ENCODE data around the gene NTRK3. TPM values are rescaled to one million over a fixed set of nuclear protein-coding genes. Genes with fewer than 3 reads are reported as not detected.

The NTRK3 gene
- total RNA-seq, 6 experiments from 2014 or later = 0.02 TPM; not detected in 5

DNA sequence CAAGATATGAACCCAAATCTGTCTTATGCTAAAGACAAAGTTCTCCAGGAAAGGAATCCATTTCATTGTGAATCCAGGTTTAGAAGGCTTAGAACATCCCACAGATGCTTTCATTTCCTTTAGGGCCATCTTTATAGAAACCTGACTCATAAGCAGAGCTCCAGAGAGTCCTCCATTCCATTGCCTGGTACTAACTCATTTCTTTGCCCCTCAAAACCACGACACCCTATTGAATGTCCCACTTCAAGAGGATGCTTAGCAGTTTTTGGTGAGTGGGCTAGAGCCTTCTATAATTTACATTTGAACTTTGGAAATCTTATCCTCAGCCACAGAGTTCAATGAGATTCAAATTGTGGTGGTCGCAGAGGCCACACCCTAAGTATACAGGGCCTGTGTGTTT lies 325.0 kb downstream of the NTRK3 start:
- TF ChIP-seq, protein P1, sequence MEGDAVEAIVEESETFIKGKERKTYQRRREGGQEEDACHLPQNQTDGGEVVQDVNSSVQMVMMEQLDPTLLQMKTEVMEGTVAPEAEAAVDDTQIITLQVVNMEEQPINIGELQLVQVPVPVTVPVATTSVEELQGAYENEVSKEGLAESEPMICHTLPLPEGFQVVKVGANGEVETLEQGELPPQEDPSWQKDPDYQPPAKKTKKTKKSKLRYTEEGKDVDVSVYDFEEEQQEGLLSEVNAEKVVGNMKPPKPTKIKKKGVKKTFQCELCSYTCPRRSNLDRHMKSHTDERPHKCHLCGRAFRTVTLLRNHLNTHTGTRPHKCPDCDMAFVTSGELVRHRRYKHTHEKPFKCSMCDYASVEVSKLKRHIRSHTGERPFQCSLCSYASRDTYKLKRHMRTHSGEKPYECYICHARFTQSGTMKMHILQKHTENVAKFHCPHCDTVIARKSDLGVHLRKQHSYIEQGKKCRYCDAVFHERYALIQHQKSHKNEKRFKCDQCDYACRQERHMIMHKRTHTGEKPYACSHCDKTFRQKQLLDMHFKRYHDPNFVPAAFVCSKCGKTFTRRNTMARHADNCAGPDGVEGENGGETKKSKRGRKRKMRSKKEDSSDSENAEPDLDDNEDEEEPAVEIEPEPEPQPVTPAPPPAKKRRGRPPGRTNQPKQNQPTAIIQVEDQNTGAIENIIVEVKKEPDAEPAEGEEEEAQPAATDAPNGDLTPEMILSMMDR (IDR thresholded peaks at IDR 0.05) = no peak
- Mint-ChIP-seq H3K27me3 (ENCODE audit: insufficient read depth) (no peaks in the 10 kb centered on the region; the same call in 1 of the 2 replicates), H3K27ac (no peak overlapping the region), H3K9me3 (no peaks in the 10 kb centered on the region), H3K4me1 (ENCODE audit: low read depth) (no peaks in the 10 kb centered on the region), H3K36me3 (ENCODE audit: low read depth) (no peaks in the 10 kb centered on the region), H3K4me3 (no peak overlapping the region)
- no peak for DNase-seq

DNA sequence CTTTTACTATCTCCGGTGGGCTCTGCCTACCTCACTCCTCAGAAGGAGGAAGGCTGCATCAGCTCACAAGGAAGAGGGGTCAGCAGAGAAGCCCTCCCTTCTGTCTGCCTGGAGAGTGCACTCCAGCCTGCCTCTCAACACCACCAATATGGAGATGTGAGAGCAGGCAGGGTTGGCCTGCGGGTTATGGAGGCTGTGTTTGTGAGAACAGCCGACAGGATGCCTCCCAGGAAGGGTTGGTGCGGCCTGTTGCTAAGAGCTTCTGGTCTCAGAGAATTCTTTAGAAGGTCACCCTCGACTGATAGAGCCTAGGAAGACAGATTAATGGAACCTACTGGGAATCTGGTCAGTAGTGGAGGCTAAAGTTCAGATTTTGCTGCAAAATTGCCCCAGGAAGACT lies 326.1 kb downstream of the NTRK3 start:
- Mint-ChIP-seq H3K27me3 (ENCODE audit: insufficient read depth) (no peaks in the 10 kb centered on the region; the same call in 1 of the 2 replicates), H3K36me3 (ENCODE audit: low read depth) (no peaks in the 10 kb centered on the region), H3K4me1 (ENCODE audit: low read depth) (no peaks in the 10 kb centered on the region), H3K27ac (no peak overlapping the region), H3K4me3 (no peak overlapping the region), H3K9me3 (no peaks in the 10 kb centered on the region)
- TF ChIP-seq, protein P1 (IDR thresholded peaks at IDR 0.05) = no peak
- DNase-seq = no peak

DNA sequence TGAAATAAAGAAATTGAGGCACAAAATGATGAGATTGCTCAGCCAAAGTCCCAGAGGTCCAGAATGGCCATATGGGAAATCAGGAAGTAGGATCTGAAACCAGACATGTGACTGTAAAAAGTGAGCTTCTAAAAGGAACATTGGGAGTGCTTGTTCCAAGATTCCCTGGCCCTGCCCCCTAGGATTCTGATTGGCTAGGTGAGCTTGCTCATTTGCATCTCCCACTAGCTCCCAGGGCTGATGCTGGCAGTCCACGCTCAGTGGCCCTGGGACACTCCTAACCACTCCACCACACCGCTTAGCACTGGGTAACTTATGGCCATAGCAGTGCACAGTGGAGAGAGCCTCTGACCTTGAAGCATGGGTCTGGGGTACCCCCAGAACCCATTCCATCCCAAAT lies 326.7 kb downstream of the NTRK3 start:
- Mint-ChIP-seq H3K9me3 (no peaks in the 10 kb centered on the region), H3K4me3 (no peak overlapping the region), H3K27ac (no peak overlapping the region), H3K36me3 (ENCODE audit: low read depth) (no peaks in the 10 kb centered on the region), H3K27me3 (ENCODE audit: insufficient read depth) (no peaks in the 10 kb centered on the region; the same call in 1 of the 2 replicates), H3K4me1 (ENCODE audit: low read depth) (no peaks in the 10 kb centered on the region)
- TF ChIP-seq, protein P1 (IDR thresholded peaks at IDR 0.05) = no peak
- no peak for DNase-seq

DNA sequence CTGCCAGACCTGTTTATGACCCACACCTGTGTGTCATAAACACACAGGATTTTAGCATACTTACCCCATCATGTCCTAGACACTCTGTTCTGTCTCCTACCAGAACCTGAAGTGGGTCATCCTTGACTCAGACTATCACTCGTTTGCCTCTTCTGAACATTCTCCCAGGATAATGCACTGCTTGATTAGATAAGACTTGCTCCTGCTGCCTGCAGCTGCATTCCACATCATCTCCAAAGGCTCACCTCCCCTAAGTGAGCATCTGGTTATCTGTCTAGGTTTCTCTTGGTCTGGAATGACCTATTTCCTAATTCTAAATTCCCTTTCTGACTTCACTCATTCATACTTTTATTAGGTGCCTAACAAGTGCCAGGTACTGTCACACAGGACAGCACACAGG lies 332.1 kb downstream of the NTRK3 start:
- no peaks in the 10 kb centered on the region for H3K36me3 Mint-ChIP-seq (ENCODE audit: low read depth)

DNA sequence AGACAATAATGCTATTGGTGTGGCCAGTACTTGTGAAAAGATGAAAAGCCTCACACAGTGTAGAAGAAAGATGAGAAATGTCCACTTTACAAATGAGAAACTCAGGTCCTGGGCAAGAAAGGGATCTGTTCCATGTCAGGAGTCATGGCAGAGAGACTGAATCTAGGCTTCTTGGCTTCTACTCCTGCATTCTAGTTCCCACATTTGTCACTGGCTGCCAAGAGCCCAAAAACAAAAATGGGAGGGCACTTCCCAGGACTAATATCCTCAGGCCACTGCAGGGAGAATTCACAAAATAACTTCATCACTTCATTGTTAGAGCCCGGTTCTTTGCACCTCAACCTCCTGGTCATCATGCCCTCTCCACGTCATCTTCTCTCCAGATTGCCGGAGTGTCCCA lies 337.5 kb downstream of the NTRK3 start:
- H3K4me1 Mint-ChIP-seq (ENCODE audit: low read depth) = peaks cover 5% of the 10 kb centered on the region; the same call in 1 of the 2 replicates
- H3K9me3 Mint-ChIP-seq = no peaks in the 10 kb centered on the region
- H3K36me3 Mint-ChIP-seq (ENCODE audit: low read depth) = no peaks in the 10 kb centered on the region
- DNase-seq = no peak
- H3K4me3 Mint-ChIP-seq = no peak overlapping the region
- H3K27me3 Mint-ChIP-seq (ENCODE audit: insufficient read depth) = peaks cover 1% of the 10 kb centered on the region
- TF ChIP-seq, protein P1 (IDR thresholded peaks at IDR 0.05) = no peak
- no peak overlapping the region for H3K27ac Mint-ChIP-seq

More for the DNA sequence above, 332.1 kb downstream of the NTRK3 start:
- no peaks in the 10 kb centered on the region for H3K9me3 Mint-ChIP-seq
- no peaks in the 10 kb centered on the region for H3K4me1 Mint-ChIP-seq (ENCODE audit: low read depth)
- TF ChIP-seq, protein P1 (IDR thresholded peaks at IDR 0.05) = no peak
- no peak overlapping the region for H3K27ac Mint-ChIP-seq
- DNase-seq = no peak
- H3K27me3 Mint-ChIP-seq (ENCODE audit: insufficient read depth) = no peaks in the 10 kb centered on the region; the same call in 1 of the 2 replicates
- H3K4me3 Mint-ChIP-seq = no peak overlapping the region

DNA sequence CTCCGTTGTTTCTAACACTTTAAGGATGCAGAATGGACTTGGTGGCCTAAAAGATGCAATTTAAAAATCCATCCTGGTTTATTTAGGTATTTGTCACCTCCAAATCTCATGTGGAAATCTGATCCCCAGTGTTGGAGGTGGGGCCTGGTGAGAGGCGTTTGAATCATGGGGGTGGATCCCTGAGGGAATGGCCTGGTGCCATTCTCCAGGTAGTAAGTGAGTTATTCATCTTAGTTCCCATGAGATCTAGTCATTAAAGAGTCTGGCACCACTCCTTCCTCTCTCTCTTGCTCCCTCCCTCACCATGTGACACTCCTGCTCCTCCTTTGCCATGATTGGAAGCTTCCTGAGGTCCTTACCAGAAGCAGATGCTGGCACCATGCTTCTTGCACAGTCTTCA lies 339.1 kb downstream of the NTRK3 start:
- Mint-ChIP-seq H3K4me1 (ENCODE audit: low read depth) (peaks cover 5% of the 10 kb centered on the region; the same call in 1 of the 2 replicates), H3K4me3 (no peak overlapping the region), H3K9me3 (no peaks in the 10 kb centered on the region), H3K36me3 (ENCODE audit: low read depth) (no peaks in the 10 kb centered on the region), H3K27me3 (ENCODE audit: insufficient read depth) (peaks cover 1% of the 10 kb centered on the region), H3K27ac (no peak overlapping the region)
- TF ChIP-seq, protein P1 (IDR thresholded peaks at IDR 0.05) = no peak
- no peak for DNase-seq

Measured in HFFc6 (cell line).